Measurements from ENCODE around the gene DIP2B. TPM values are rescaled to one million over a fixed set of nuclear protein-coding genes. Genes with fewer than 3 reads are reported as not detected.

The DIP2B gene
- total and polyA plus RNA-seq, 2 of the 13 experiments (the other 11 are each of a cell fraction or from before 2014, with no cell fraction given), result 32.1 to 35.8 TPM

DNA sequence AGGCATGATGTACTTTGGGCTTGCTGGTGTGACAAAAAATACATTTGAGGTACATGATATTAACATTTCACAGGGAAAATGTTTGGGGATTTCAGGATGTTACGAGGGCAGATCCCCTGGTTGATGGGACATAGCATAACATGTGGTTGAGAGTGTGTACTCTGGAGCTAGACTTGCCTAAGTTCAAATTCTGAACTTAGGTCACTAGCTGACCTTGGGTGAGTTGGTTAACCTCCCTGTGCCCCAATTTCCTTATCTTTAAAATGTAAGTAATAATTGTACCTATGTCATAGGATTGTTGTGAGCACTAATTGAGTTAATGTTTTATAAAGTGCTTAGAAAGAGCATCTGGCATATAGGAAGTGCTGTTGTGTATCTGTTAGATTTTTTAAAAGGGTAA is 194.4 kb downstream of the DIP2B start (continued):
- TF ChIP-seq, protein P1, sequence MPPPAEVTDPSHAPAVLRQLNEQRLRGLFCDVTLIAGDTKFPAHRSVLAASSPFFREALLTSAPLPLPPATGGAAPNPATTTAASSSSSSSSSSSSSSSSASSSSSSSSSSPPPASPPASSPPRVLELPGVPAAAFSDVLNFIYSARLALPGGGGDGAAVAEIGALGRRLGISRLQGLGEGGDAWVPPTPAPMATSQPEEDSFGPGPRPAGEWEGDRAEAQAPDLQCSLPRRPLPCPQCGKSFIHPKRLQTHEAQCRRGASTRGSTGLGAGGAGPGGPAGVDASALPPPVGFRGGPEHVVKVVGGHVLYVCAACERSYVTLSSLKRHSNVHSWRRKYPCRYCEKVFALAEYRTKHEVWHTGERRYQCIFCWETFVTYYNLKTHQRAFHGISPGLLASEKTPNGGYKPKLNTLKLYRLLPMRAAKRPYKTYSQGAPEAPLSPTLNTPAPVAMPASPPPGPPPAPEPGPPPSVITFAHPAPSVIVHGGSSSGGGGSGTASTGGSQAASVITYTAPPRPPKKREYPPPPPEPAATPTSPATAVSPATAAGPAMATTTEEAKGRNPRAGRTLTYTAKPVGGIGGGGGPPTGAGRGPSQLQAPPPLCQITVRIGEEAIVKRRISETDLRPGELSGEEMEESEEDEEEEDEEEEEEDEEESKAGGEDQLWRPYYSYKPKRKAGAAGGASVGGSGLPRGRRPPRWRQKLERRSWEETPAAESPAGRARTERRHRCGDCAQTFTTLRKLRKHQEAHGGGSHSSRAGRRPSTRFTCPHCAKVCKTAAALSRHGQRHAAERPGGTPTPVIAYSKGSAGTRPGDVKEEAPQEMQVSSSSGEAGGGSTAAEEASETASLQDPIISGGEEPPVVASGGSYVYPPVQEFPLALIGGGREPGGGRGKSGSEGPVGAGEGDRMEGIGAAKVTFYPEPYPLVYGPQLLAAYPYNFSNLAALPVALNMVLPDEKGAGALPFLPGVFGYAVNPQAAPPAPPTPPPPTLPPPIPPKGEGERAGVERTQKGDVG (CRISPR knock-in tag; IDR thresholded peaks at IDR 0.05; ENCODE audit: borderline replicate concordance), result no peak
- no peak for TF ChIP-seq TEAD3 (CRISPR knock-in tag; optimal IDR thresholded peaks at IDR 0.05; ENCODE audit: borderline replicate concordance)
- no peak for TF ChIP-seq ATF1 (CRISPR knock-in tag; IDR thresholded peaks at IDR 0.05)
- no peak for TF ChIP-seq ZNF282 (IDR thresholded peaks at IDR 0.05; ENCODE audit: partially characterized antibody)
- no peak for TF ChIP-seq ZNF350 (CRISPR knock-in tag; IDR thresholded peaks at IDR 0.05; ENCODE audit: borderline replicate concordance, low read depth)
- TF ChIP-seq GATAD2A (CRISPR knock-in tag; IDR thresholded peaks at IDR 0.05), result 0 out of 2 replicates have a peak, but pooled peaks have one; percentile 30
- TF ChIP-seq, protein P2, sequence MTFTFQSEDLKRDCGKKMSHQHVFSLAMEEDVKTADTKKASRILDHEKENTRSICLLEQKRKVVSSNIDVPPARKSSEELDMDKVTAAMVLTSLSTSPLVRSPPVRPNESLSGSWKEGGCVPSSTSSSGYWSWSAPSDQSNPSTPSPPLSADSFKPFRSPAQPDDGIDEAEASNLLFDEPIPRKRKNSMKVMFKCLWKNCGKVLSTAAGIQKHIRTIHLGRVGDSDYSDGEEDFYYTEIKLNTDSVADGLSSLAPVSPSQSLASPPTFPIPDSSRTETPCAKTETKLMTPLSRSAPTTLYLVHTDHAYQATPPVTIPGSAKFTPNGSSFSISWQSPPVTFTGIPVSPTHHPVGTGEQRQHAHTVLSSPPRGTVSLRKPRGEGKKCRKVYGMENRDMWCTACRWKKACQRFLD (CRISPR knock-in tag; IDR thresholded peaks at IDR 0.05; ENCODE audit: borderline replicate concordance), result no peak
- TF ChIP-seq MAFG (CRISPR knock-in tag; IDR thresholded peaks at IDR 0.05), result no peak
- 0 out of 2 replicates have a peak, but pooled peaks have one; percentile 14 for TF ChIP-seq SOX5 (CRISPR knock-in tag; IDR thresholded peaks at IDR 0.05; ENCODE audit: borderline replicate concordance)
- no peak for TF ChIP-seq ZNF670 (CRISPR knock-in tag; IDR thresholded peaks at IDR 0.05; ENCODE audit: borderline replicate concordance)
- no peak for TF ChIP-seq ZNF546 (CRISPR knock-in tag; conservative IDR thresholded peaks at IDR 0.05)
- no peak for TF ChIP-seq ZFYVE20 (CRISPR knock-in tag; IDR thresholded peaks at IDR 0.05; ENCODE audit: borderline replicate concordance, low read depth)
- peak; percentile 64 for TF ChIP-seq HNF4A (CRISPR knock-in tag; IDR thresholded peaks at IDR 0.05)
- peak; percentile 6; the same call in 1 of the 2 replicates for TF ChIP-seq CEBPG (CRISPR knock-in tag; IDR thresholded peaks at IDR 0.05)
